Mononuclear cell (primary cell): ENCODE measurements around the gene GABPA. TPM values are rescaled to one million over a fixed set of nuclear protein-coding genes. Genes with fewer than 3 reads are reported as not detected.

ENCODE experiments used
- H3K27me3 ChIP-seq: 2 replicates; pipeline ENCODE4 v1.6.0; 2011; ENCODE audit warnings: low read length, control low read depth; ENCODE audit not compliant: insufficient read depth
- H3K4me1 ChIP-seq: 2 replicates; pipeline ENCODE4 v1.5.1; 2011; ENCODE audit warnings: mild to moderate bottlenecking, low read length, control low read depth; ENCODE audit not compliant: insufficient read depth
- H3K4me3 ChIP-seq: 2 replicates; pipeline ENCODE4 v1.5.1; 2011; ENCODE audit warnings: mild to moderate bottlenecking, low read length, moderate library complexity
- H3K9me3 ChIP-seq: 2 replicates; pipeline ENCODE4 v1.5.1; 2011; ENCODE audit warnings: low read depth, mild to moderate bottlenecking, control low read depth, low read length
- total RNA-seq: library from RNA; depleted of rRNA; stranded (reverse); fragments of >200 nt; gene quantifications from one replicate; pipeline ENCODE4 v1.2.3, GENCODE V29; 2012

GABPA gene
- total RNA-seq, 1 donor = 40.2 TPM

- no peaks in the 10 kb centered on the region for H3K27me3 ChIP-seq
- H3K9me3 ChIP-seq = no peaks in the 10 kb centered on the region
- no peak overlapping the region for H3K4me3 ChIP-seq
- peaks cover 6% of the 10 kb centered on the region for H3K4me1 ChIP-seq
Observed at GRCh38 chr21:25722631-25723030, 12.1 kb upstream of the GABPA start.

GRCh38 chr21:25732091-25732760 lies 2.5 kb upstream of the GABPA start:
- H3K9me3 ChIP-seq = no peaks in the 10 kb centered on the region
- no peak overlapping the region for H3K4me3 ChIP-seq
- H3K27me3 ChIP-seq = no peaks in the 10 kb centered on the region
- peaks cover 35% of the 10 kb centered on the region for H3K4me1 ChIP-seq

GRCh38 chr21:25733859-25734653 lies 716 bp upstream of the GABPA start:
- Histone ChIP-seq H3K27me3 (no peaks in the 10 kb centered on the region), H3K4me3 (peak overlapping the region; percentile 90), H3K9me3 (no peaks in the 10 kb centered on the region), H3K4me1 (peaks cover 39% of the 10 kb centered on the region)

- H3K4me3 ChIP-seq = peak overlapping the region; percentile 90
- peaks cover 44% of the 10 kb centered on the region for H3K4me1 ChIP-seq
- no peaks in the 10 kb centered on the region for H3K27me3 ChIP-seq
- no peaks in the 10 kb centered on the region for H3K9me3 ChIP-seq
Observed at GRCh38 chr21:25734654-25734903, 193 bp upstream of the GABPA start.

GRCh38 chr21:25735646-25736597 lies 1.1 kb downstream of the GABPA start:
- peak overlapping the region; percentile 90 for H3K4me3 ChIP-seq
- peaks cover 48% of the 10 kb centered on the region for H3K4me1 ChIP-seq
- no peaks in the 10 kb centered on the region for H3K9me3 ChIP-seq

GRCh38 chr21:25737421-25737820 lies 2.6 kb downstream of the GABPA start:
- H3K27me3 ChIP-seq = no peaks in the 10 kb centered on the region
- H3K9me3 ChIP-seq = no peaks in the 10 kb centered on the region
- H3K4me1 ChIP-seq = peaks cover 44% of the 10 kb centered on the region
- no peak overlapping the region for H3K4me3 ChIP-seq

More at GRCh38 chr21:25735646-25736597, 1.1 kb downstream of the GABPA start:
- no peaks in the 10 kb centered on the region for H3K27me3 ChIP-seq

GRCh38 chr21:25742900-25743299 lies 8.1 kb downstream of the GABPA start:
- H3K4me1 ChIP-seq = peaks cover 12% of the 10 kb centered on the region
- no peak overlapping the region for H3K4me3 ChIP-seq
- no peaks in the 10 kb centered on the region for H3K27me3 ChIP-seq
- H3K9me3 ChIP-seq = no peaks in the 10 kb centered on the region

- Histone ChIP-seq H3K9me3 (no peaks in the 10 kb centered on the region), H3K4me3 (no peak overlapping the region), H3K4me1 (peaks cover 6% of the 10 kb centered on the region), H3K27me3 (no peaks in the 10 kb centered on the region)
Observed at GRCh38 chr21:25744854-25745253, 10.1 kb downstream of the GABPA start.

- Histone ChIP-seq H3K9me3 (no peaks in the 10 kb centered on the region), H3K4me1 (peaks cover 8% of the 10 kb centered on the region), H3K27me3 (no peaks in the 10 kb centered on the region), H3K4me3 (no peak overlapping the region)
Observed at GRCh38 chr21:25750085-25750484, 15.3 kb downstream of the GABPA start.

- no peaks in the 10 kb centered on the region for H3K27me3 ChIP-seq
- H3K9me3 ChIP-seq = no peaks in the 10 kb centered on the region
- H3K4me1 ChIP-seq = peaks cover 8% of the 10 kb centered on the region
- no peak overlapping the region for H3K4me3 ChIP-seq
Observed at GRCh38 chr21:25752416-25752815, 17.6 kb downstream of the GABPA start.

- H3K27me3 ChIP-seq = no peaks in the 10 kb centered on the region
Observed at GRCh38 chr21:25756190-25756932, 21.6 kb downstream of the GABPA start.

GRCh38 chr21:25757531-25757930 lies 22.8 kb downstream of the GABPA start:
- Histone ChIP-seq H3K4me3 (no peak overlapping the region), H3K4me1 (no peaks in the 10 kb centered on the region), H3K9me3 (no peaks in the 10 kb centered on the region), H3K27me3 (no peaks in the 10 kb centered on the region)

More at GRCh38 chr21:25756190-25756932, 21.6 kb downstream of the GABPA start:
- H3K4me1 ChIP-seq = no peaks in the 10 kb centered on the region
- H3K4me3 ChIP-seq = no peak overlapping the region
- no peaks in the 10 kb centered on the region for H3K9me3 ChIP-seq

GRCh38 chr21:25759573-25759972 lies 24.8 kb downstream of the GABPA start:
- H3K4me1 ChIP-seq = no peaks in the 10 kb centered on the region
- no peaks in the 10 kb centered on the region for H3K27me3 ChIP-seq
- no peaks in the 10 kb centered on the region for H3K9me3 ChIP-seq
- no peak overlapping the region for H3K4me3 ChIP-seq

- Histone ChIP-seq H3K9me3 (no peaks in the 10 kb centered on the region), H3K4me3 (no peak overlapping the region), H3K4me1 (no peaks in the 10 kb centered on the region), H3K27me3 (no peaks in the 10 kb centered on the region)
Observed at GRCh38 chr21:25760061-25760460, 25.3 kb downstream of the GABPA start.
